HCT116 (cell line): Measurements from ENCODE around the gene NECAB2. TPM values are rescaled to one million over a fixed set of nuclear protein-coding genes. Genes with fewer than 3 reads are reported as not detected.

Experiments
- ATAC-seq: fragments of 200-7000 bp; cut with Tn5 transposase; 2 replicates; pipeline ENCODE4 v1.9.1; 2020; ENCODE audit warnings: mild to moderate bottlenecking, moderate library complexity
- BruUV-seq: library from RNA; stranded (reverse); fragments of 400-500 nt; replicated peaks from 2 replicates; lab custom pipeline; 2021; lab: Mats Ljungman, UMichigan
- CTCF ChIA-PET: fragments of 300-600 bp; sonication (Branson Sonifier 250); formaldehyde crosslinking; loops from one replicate; lab custom pipeline; 2021; ENCODE audit warnings: antibody characterized with exemption; lab: Charles Lee
- POLR2A ChIA-PET: fragments of 300-600, 350-600 bp; sonication (Branson Sonifier 250); formaldehyde crosslinking; loops from one replicate; lab custom pipeline; 2021; ENCODE audit warnings: antibody characterized with exemption; lab: Charles Lee
- RAD21 ChIA-PET, 2 experiments: fragments of 300-600 bp; sonication (Branson Sonifier 250); formaldehyde crosslinking; loops; one replicate each; lab custom pipeline; 2023; ENCODE audit warnings: low total read pairs in 2 of 2; ENCODE audit not compliant: uncharacterized antibody in 2 of 2, unreplicated experiment in 2 of 2, low non-redundant PET in 1 of 2; lab: Charles Lee
- DNase-seq: peaks from one replicate; pipeline ENCODE4 v3.0.0-alpha.2; 2010; ENCODE audit warnings: low read depth, low spot score
- H2AFZ ChIP-seq: fragments of 200-600 bp; shearing (Covaris generic), sonication (generic); 2 replicates; pipeline ENCODE4 v1.6.1; 2017; ENCODE audit warnings: low read depth, mixed run types, mixed read lengths, antibody characterized with exemption, low read length; ENCODE audit not compliant: poor library complexity, severe bottlenecking
- H3K27ac ChIP-seq: 2 replicates; pipeline ENCODE4 v1.5.1; 2012; ENCODE audit warnings: low read depth, low read length
- H3K27me3 ChIP-seq: fragments of 200-600 bp; sonication (generic); 2 replicates; pipeline ENCODE4 v1.6.1; 2016; ENCODE audit warnings: mixed run types, low read length, mixed read lengths; ENCODE audit not compliant: insufficient read depth
- H3K36me3 ChIP-seq, 2 experiments: fragments of 200-500 bp in 1 of 2; fragments of 200-600 bp in 1 of 2; sonication (Bioruptor generic) in 1 of 2; sonication (generic) in 1 of 2; 2 replicates each; pipeline versions ENCODE4 v1.5.1 to v1.6.1; 2014 to 2016; ENCODE audit warnings: low read length in 2 of 2, inconsistent platforms in 1 of 2, mixed read lengths in 1 of 2, mixed run types in 1 of 2; ENCODE audit not compliant: insufficient read depth in 2 of 2, control insufficient read depth in 1 of 2
- H3K4me1 ChIP-seq, 2 experiments: fragments of 200-600 bp in 1 of 2; sonication (generic) in 1 of 2; 2 replicates each; pipeline versions ENCODE4 v1.5.1 to v1.6.1; 2012 to 2017; ENCODE audit warnings: low read length in 2 of 2, inconsistent platforms in 1 of 2, mild to moderate bottlenecking in 1 of 2, mixed read lengths in 1 of 2, mixed run types in 1 of 2, moderate library complexity in 1 of 2; ENCODE audit not compliant: insufficient read depth in 2 of 2, control insufficient read depth in 1 of 2
- H3K4me2 ChIP-seq: fragments of 200-600 bp; sonication (generic); 2 replicates; pipeline ENCODE4 v1.6.1; 2017; ENCODE audit warnings: mixed run types, low read length, mixed read lengths
- H3K4me3 ChIP-seq, 2 experiments: fragments of 200-600 bp in 1 of 2; sonication (generic) in 1 of 2; replicated peaks in 1 of 2; 2 replicates each; pipeline ENCODE4 v1.5.1; 2011 to 2016; ENCODE audit warnings: low read length in 2 of 2, control low read depth in 1 of 2, low read depth in 1 of 2, mild to moderate bottlenecking in 1 of 2, mixed read lengths in 1 of 2, mixed run types in 1 of 2
- H3K79me2 ChIP-seq: fragments of 200-600 bp; sonication (generic); 2 replicates; pipeline ENCODE4 v1.6.1; 2017; ENCODE audit warnings: mild to moderate bottlenecking, mixed run types, low read length, moderate library complexity, mixed read lengths; ENCODE audit not compliant: insufficient read depth
- H3K9ac ChIP-seq: fragments of 200-600 bp; sonication (generic); 2 replicates; pipeline ENCODE4 v1.6.1; 2016; ENCODE audit warnings: low read length, mixed read lengths
- H3K9me2 ChIP-seq: fragments of 200-600 bp; sonication (generic), shearing (Covaris generic); 2 replicates; pipeline ENCODE4 v1.6.1; 2017; ENCODE audit warnings: mixed run types, mild to moderate bottlenecking, moderate library complexity; ENCODE audit not compliant: insufficient read depth
- H3K9me3 ChIP-seq, 2 experiments: fragments of 200-500 bp in 1 of 2; fragments of 200-600 bp in 1 of 2; sonication (Bioruptor generic) in 1 of 2; sonication (generic) in 1 of 2; 2 replicates each; pipeline ENCODE4 v1.6.1; 2014 to 2017; ENCODE audit warnings: low read length in 2 of 2, mixed read lengths in 2 of 2, inconsistent platforms in 1 of 2, low read depth in 1 of 2, mild to moderate bottlenecking in 1 of 2, mixed run types in 1 of 2, moderate library complexity in 1 of 2; ENCODE audit not compliant: control insufficient read depth in 1 of 2, insufficient read depth in 1 of 2
- H4K20me1 ChIP-seq: fragments of 200-600 bp; sonication (generic), shearing (Covaris generic); 2 replicates; pipeline ENCODE4 v1.6.1; 2017; ENCODE audit warnings: mixed run types, mild to moderate bottlenecking, moderate library complexity; ENCODE audit not compliant: insufficient read depth
- EGR1 ChIP-seq: IDR thresholded peaks from 2 replicates; pipeline ENCODE4 v1.6.1; 2012; ENCODE audit warnings: low read depth
- ELF1 ChIP-seq: IDR thresholded peaks from 2 replicates; pipeline ENCODE4 v1.6.1; 2012; ENCODE audit warnings: low read depth, borderline replicate concordance
- POLR2A ChIP-seq: IDR thresholded peaks from 2 replicates; pipeline ENCODE4 v1.7.0; 2011; ENCODE audit warnings: borderline replicate concordance; ENCODE audit not compliant: insufficient read depth, insufficient read length; ENCODE audit errors: extremely low read depth
- POLR2AphosphoS5 ChIP-seq: IDR thresholded peaks from 2 replicates; pipeline ENCODE4 v1.6.1; 2011; ENCODE audit warnings: mild to moderate bottlenecking, low read depth, low read length, moderate library complexity
- SRF ChIP-seq: IDR thresholded peaks from 2 replicates; pipeline ENCODE4 v1.6.1; 2012; ENCODE audit warnings: low read depth
- YY1 ChIP-seq: IDR thresholded peaks from 2 replicates; pipeline ENCODE4 v1.6.1; 2011; ENCODE audit warnings: low read length, low read depth, moderate library complexity, mild to moderate bottlenecking; ENCODE audit not compliant: insufficient replicate concordance; ENCODE audit errors: extremely low read depth
- ZNF274 ChIP-seq: fragments of 200-500 bp; sonication (Bioruptor generic); IDR thresholded peaks from 2 replicates; pipeline ENCODE4 v1.6.1; 2014; ENCODE audit warnings: mild to moderate bottlenecking, low read depth, low read length, inconsistent platforms
- intact Hi-C: fragments of 100-400 bp; cut with micrococcal nuclease; formaldehyde crosslinking; loops from 2 replicates; pipeline ENCODE4 v1.10.0; 2022
- total RNA-seq: library from RNA; stranded (reverse); gene quantifications from one replicate; pipeline ENCODE4 v1.2.1, GENCODE V29; 2021; ENCODE audit not compliant: unreplicated experiment

NECAB2 gene
- total RNA-seq, 1 experiment from 2014 or later = 0.61 TPM

DNA sequence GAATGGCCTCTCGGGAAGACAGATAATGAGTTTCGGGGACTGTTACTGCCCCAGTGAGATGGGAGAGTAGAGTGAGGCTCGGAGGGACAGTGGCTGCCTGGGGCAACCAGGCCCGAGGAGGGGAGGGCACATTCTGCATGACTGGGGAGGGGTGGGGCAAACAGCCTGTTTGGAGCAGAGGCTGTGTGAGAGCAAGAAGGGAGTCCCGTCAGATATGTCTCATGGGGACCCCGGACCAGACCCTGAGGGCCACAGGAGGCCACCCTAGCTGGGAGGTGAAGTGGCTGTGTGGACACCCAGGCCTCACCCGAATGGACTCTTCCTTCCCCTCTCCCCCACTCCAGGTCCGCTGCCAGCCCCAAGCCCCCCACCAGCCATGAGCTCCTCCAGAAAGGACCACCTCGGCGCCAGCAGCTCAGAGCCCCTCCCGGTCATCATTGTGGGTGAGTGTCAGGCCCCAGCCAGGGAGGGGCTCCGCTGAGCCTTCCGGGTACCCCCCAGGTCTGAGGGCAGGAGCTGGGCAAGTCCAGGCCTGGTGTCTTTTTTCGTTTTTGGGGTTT, 10.7 kb upstream of the NECAB2 start:
- no peaks in the 10 kb centered on the region for H3K9me3 ChIP-seq
- BruUV-seq = no TSS peak
- H2AFZ ChIP-seq = no peak overlapping the region
- DNase-seq = no peak
- CTCF ChIA-PET = interaction anchor here (0.7 to 2.4 kb wide), 17 partner anchors 9 to 549 kb away, joined by 3 to 24 read pairs (median 5); partner anchors contain the start of gene TAF1C
- no peak overlapping the region for H3K4me3 ChIP-seq
- no peak for ATAC-seq
- H3K27me3 ChIP-seq = no peaks in the 10 kb centered on the region
- POLR2A ChIA-PET = interaction anchor here (1.2 kb wide), 1 partner anchor 57 kb away, joined by 3 read pairs; no protein-coding TSS in a partner anchor
- no peak overlapping the region for H3K4me2 ChIP-seq
- no peak overlapping the region for H3K9ac ChIP-seq
- no peaks in the 10 kb centered on the region for H4K20me1 ChIP-seq
- H3K9me2 ChIP-seq = no peaks in the 10 kb centered on the region
- H3K36me3 ChIP-seq = peaks cover 5 to 9% of the 10 kb centered on the region in 2 experiments; a peak in 1 of 4 replicates
- intact Hi-C loops = loop anchor here (2.0 to 10.0 kb wide), 2 partner anchors 87 to 547 kb away; partner anchors contain the start of gene MEAK7
- RAD21 ChIA-PET = interaction anchor here (0.7 to 1.3 kb wide), 3 partner anchors 86 to 662 kb away, joined by 3 to 7 read pairs (median 4); partner anchors contain the start of gene SLC38A8 (in 1 of the 2)
- no peak for TF ChIP-seq ELF1
- TF ChIP-seq SRF = no peak
- no peak for TF ChIP-seq EGR1
- H3K27ac ChIP-seq = no peak overlapping the region
- no peaks in the 10 kb centered on the region; the same call in 1 of the 2 replicates for H3K79me2 ChIP-seq
- peaks cover 16 to 26% of the 10 kb centered on the region in 2 experiments for H3K4me1 ChIP-seq

DNA sequence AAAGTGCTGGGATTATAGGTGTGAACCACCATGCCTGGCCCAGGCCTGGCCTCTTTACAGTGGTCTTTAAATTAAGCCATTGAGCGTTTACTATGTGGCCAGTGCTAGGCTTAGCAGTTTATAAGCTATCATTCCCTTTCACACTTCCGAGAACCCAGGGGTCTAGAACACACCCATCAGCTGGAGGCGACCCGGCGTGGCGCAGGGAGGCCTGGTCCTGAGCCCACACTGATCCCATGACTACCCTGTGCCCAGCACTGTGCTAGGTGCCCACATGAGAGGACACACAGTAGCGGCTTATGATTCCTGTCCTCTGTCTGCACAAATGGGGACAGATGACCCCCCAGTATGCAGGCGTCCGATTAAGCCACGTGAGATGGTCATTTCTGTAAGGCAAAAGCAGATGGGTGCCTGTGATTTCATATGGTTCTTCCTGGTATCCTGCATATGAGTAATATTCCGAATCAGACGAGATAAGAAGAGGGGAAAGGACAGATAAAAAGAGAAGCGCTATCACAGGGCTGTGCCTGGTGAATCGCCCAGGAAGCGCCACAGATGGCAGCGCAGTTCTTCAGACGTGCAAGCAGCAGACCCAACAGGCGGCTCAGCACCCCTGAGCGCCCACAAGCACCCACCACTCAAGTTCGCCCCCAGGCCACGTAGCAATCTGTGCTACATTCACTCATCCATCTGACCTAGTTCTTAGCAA, 9.8 kb upstream of the NECAB2 start:
- ChIA-PET RAD21 (interaction anchor here in 1 of 2 experiments (0.7 kb wide), 1 partner anchor 661 kb away, joined by 4 read pairs; no protein-coding TSS in a partner anchor), CTCF (interaction anchor here (0.7 to 2.4 kb wide), 4 partner anchors 88 to 108 kb away, joined by 3 to 19 read pairs (median 4); no protein-coding TSS in a partner anchor), POLR2A (no interaction called here)
- Histone ChIP-seq H3K36me3 (peaks cover 5 to 13% of the 10 kb centered on the region in 2 experiments; a peak in 1 of 4 replicates), H2AFZ (no peak overlapping the region), H3K4me3 (no peak overlapping the region), H3K9me3 (no peaks in the 10 kb centered on the region), H3K27me3 (no peaks in the 10 kb centered on the region), H3K4me2 (no peak overlapping the region), H3K27ac (no peak overlapping the region), H3K79me2 (no peaks in the 10 kb centered on the region; the same call in 1 of the 2 replicates), H3K9ac (no peak overlapping the region), H4K20me1 (no peaks in the 10 kb centered on the region), H3K9me2 (no peaks in the 10 kb centered on the region), H3K4me1 (peaks cover 11 to 17% of the 10 kb centered on the region in 2 experiments)
- BruUV-seq = no TSS peak
- no peak for ATAC-seq
- intact Hi-C loops = loop anchor here (10.0 kb wide), 1 partner anchor 547 kb away; the partner anchor contains the start of gene MEAK7
- TF ChIP-seq ZNF274 (no peak), POLR2A (no peak), YY1 (no peak), POLR2AphosphoS5 (no peak)
- no peak for DNase-seq
